Right lobe of liver (tissue), 4 donors: Measurements from ENCODE around the gene HBS1L.

ENCODE experiments used
- CTCF ChIP-seq, 4 donors: fragments of 200-600 bp in 3 of 4; fragments of 450-650 bp in 1 of 4; IDR thresholded peaks; one replicate each; pipeline versions ENCODE4 v1.5.1 to v1.8.0; 2016 to 2022; ENCODE audit warnings: antibody characterized with exemption in 4 of 4, mild to moderate bottlenecking in 2 of 4
- POLR2A ChIP-seq: fragments of 450-650 bp; IDR thresholded peaks from one replicate; pipeline ENCODE4 v1.6.1; 2017; ENCODE audit warnings: antibody characterized with exemption, mild to moderate bottlenecking
- donor health status: DM: no; HTN: no; CAD: no.
- donor health status: DM: no; HTN: no; CAD: no.
- donor health status: DM: no; HTN: yes; CAD: no.

- TF ChIP-seq CTCF (IDR thresholded peaks at IDR 0.05) (no peak), POLR2A (no peak)
These were observed 143.1 kb downstream of the HBS1L start for GRCh38 chr6:134911547-134911946.
